ENCODE data around the gene ETNPPL.

- TF ChIP-seq YY1 (IDR thresholded peaks at IDR 0.05; ENCODE audit: insufficient read depth, insufficient read length) (no peak), ZNF274 (IDR thresholded peaks at IDR 0.05; ENCODE audit: low read depth, low read length) (no peak), SUZ12 (IDR thresholded peaks at IDR 0.05; ENCODE audit: extremely low read depth, insufficient read depth, insufficient read length) (no peak)
These were observed 67.8 kb downstream of the ETNPPL start for GRCh38 chr4:108695062-108695461.
